Suppressor macrophage treated with lipopolysaccharide for 1 hour (primary cell): ENCODE data around the gene CPSF4L.
"Not testable (repeated sequence)": the region's sequence is repeated elsewhere in the genome, so short reads cannot be mapped to it uniquely, and the experiment has no call there.

Source experiments
- DNase-seq, 3 donors: peaks; one replicate each; pipeline ENCODE4 v3.0.0-alpha.2; 2020 to 2022

Gene CPSF4L, protein sequence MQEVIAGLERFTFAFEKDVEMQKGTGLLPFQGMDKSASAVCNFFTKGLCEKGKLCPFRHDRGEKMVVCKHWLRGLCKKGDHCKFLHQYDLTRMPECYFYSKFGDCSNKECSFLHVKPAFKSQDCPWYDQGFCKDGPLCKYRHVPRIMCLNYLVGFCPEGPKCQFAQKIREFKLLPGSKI

GRCh38 chr17:73261617-73261951 is at the start of gene CPSF4L:
Gene CPSF4L (minus strand): TSS chr17:73261880. CDS start chr17:73261818, 62 bp downstream.
- DNase-seq, result no peak

DNA sequence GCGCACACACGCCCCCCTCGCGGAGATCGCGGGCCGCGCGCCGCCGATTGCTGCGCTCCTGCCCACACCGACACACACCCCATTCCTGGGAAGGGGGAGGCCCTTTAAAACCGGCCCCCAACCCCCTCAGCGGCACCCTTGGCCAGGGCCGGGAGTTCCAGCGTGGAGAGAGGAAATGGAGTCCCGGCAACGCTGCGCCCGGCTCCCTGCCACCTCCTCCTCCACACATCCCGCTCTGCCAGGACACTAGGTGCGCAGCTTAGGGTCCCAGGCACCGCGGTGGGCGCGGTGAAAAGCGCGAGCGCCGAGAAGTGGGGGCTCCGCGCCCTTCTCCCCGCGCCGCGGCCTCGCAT is 49.7 kb upstream of the CPSF4L start:
- DNase-seq, result no peak

GRCh38 chr17:73309727-73310596 is 48.3 kb upstream of the CPSF4L start:
- DNase-seq, result peak in 1 of 3 donors; percentile 52

DNA sequence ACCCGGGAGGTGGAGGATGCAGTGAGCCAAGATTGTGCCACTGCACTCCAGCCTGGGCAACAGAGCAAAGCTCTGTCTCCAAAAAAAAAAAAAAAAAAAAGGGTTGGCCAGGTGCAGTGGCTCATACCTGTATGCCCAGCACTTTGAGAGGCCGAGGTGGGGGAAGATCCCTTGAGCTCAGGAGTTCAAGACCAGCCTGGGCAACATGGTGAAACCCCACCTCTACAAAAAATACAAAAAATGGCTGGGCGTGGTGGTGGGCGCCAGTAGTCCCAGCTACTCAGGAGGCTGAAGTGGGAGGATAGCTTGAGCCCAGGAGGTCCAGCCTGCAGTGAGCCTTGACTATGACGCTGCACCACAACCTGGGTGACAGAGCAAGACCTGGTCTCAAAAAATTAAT is 47.3 kb upstream of the CPSF4L start:
- not testable (repeated sequence) for DNase-seq

GRCh38 chr17:73308017-73308823 is 46.5 kb upstream of the CPSF4L start:
- DNase-seq, result peak; percentile 30 to 72 (median 50)

GRCh38 chr17:73307130-73307529 is 45.5 kb upstream of the CPSF4L start:
- DNase-seq, result no peak

- DNase-seq, result no peak
Observed at GRCh38 chr17:73305845-73306836, 44.5 kb upstream of the CPSF4L start.

DNA sequence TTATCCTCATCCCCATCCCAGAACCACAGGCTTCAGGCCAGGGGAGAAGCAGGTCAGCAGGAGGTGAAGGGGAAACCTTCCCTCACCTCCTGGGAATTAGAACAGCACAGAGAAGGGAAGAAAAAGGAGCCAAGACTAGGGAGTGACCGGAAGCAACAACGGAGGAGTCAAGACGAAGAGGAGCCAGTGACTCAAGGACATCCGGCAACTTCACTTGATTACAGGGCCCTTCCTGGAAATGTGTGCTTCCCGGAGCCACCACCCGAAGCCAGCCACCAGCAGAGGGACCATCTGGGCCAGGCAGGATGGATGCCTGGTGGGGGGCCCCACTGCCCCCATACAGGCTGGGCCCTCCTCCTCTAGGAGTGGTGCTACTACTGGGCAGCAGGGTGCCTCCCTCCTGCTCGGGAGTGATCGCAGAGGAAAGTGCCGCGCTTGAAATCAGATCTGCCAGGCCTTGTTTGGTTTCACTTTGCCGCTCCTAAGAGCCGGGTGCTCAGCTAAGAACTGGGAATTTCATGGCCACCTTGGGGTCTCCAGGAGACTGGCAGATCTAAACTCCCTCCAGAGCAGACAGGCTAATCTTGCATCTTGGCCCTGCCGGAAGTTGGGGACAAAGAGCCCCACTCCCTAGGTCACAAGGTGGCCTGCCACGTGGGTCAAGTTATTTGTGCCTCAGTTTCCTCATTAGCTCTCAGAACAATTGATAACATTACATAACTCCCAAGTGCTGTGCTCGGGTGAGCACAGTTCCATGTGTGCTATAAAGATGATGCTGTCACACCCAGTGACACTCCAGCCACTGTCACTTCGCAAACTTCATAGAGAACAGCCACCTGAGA is 43.5 kb upstream of the CPSF4L start:
- peak; percentile 64 to 78 (median 66) for DNase-seq

DNA sequence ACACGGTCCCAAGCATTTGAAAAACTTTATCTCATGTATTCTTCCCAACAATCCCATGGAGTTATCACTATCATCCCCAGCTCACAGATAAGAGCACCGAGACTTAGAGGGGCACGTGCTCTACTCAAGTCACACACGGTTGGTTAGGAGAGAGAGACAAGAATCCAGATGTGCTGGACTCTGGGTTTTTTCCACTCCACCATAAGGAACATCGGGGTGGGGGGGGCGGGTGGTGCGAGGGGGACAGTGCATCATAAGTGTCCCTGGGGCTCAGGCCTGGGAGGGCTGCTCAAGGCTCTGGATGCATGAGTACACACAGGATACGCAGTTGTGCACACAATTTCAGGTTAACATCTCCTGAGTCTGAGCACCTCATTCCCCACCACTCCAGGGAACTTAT is 42.8 kb upstream of the CPSF4L start:
- DNase-seq, result no peak

- no peak for DNase-seq
Observed at GRCh38 chr17:73302189-73302588, 40.5 kb upstream of the CPSF4L start.

- no peak for DNase-seq
Observed at GRCh38 chr17:73301369-73301768, 39.7 kb upstream of the CPSF4L start.

DNA sequence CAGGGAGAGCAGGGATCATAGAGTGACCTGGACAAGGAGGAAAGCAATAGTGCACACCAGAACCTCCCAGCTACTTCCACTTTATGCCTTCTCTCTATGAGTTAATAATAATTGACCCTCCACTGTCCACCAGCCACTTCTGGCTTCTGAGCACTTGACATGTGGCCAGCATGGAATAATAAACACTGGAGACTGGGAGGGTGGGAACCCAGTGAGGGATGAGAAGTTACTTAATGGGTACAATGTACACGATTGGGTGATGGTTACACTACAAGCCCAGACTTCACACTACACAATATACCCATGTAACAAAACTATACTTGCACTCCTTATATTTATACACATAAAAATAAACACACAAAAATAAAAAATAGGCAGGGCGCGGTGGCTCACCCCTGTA is 38.7 kb upstream of the CPSF4L start:
- no peak for DNase-seq

DNA sequence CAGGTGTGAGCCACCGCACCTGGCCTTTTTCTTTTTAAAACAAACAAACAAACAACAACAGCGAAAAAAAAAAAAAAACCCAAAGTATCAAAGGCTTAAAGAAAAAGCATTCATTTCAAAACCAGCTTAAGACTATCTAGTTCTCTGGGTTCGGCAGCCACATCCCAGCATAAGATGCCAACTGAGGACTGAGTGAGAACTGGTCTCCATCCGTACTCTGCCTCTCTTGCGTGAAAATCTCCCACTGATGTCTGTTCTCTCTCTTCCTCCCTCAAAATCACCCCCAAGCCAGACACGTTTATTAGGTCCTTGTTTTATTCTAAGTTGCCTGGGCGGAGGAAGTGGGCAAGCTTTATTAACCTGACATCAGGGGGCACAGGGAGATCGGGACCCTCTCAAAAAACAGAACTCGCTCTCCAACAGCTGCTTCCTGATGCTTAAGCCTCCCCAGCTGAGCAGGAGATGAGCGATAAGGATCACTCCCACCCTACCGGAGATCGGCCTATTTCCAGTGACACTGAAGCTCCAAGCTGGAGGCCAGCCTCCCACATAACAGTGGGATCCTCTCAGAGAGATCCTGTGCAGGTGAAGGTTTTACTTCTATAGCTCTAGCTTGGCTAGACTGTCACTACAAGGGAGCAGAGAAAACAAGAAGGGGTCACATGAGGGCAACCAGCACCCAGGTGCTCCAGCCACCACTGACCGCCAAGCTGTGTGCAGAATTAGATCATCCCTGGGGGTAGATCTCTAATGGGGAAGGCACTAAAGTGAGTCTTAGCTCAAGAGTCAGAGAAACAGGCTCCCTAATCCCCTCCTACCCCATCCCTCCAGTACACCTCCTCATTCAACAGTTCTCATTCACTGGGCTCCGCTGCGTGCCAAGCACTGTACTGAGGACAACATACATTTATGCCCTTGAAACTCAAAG is 36.5 kb upstream of the CPSF4L start:
- peak in 2 of 3 donors; percentile 55 to 65 for DNase-seq

DNA sequence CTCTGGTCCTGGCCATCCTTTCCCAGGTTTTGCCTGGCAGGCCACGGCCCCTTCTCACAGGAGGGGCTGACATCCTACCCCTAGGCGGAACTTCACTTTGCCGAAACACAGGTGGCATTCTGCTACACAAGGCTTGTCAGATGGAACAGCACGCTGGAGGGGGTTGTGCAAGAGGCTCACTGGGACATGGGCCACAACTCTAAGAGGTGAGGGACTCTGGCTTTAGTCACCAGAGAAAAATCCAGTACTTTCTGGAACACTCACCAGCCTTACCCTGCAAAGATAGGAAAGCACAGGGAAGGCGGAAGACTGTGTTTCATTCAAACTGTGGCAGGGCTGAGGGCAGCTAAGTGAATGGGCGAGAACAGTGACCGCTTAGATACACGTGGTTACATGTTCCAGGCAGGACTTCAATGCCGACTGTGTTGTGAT is 31.8 kb upstream of the CPSF4L start:
- peak in 1 of 3 donors; percentile 44 for DNase-seq

DNA sequence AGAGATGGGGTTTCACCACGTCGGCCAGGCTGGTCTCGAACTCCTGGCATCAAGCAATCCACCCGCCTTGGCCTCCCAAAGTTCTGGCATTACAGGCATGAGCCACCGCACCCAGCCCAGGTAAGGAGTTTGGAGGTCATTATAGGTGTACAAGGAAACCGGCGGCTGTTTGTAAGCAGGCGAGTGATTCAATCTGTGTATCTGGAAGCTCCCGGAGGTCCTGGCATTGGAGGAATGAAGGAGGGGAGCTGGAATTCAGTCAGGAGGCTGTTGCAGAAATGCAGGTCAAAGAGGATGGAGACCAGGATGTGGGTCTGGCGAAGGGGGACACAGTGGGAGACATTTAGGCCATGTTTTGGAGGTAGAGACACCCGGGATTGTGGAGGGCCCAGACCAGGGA is 31.4 kb upstream of the CPSF4L start:
- DNase-seq, result no peak

DNA sequence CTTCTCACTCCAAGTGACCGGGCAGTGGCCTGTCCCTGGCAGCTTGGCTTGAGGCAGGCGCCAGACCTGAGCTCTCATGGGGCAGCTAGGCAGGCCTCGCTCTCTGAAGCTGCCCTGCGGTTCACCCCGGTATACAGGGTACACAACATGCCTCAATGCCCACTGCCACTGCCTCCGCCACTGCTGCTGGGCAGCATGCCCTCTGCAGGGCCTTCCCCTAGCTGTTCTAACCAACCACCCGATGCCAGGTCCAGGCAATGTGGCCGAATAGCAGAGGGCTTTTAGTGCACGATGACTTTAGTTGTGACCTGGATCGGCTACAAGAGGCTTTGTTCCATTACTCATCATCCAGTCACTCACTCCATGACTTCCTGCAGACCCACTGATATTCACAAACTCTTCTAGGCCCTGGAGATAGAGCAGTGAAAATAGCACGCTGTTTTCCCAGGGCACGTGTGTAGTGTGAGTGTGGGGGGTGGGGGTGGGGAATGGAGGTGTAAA is 30.4 kb upstream of the CPSF4L start:
- peak; percentile 24 to 41 (median 32) for DNase-seq

GRCh38 chr17:73291260-73291801 is 29.7 kb upstream of the CPSF4L start:
- peak; percentile 91 to 93 (median 93) for DNase-seq

- DNase-seq, result peak; percentile 58 to 67 (median 66)
Observed at GRCh38 chr17:73290399-73291259, 28.9 kb upstream of the CPSF4L start.
